ENCODE data around the gene MIPEP.
"Not testable (repeated sequence)": the region's sequence is repeated elsewhere in the genome, so short reads cannot be mapped to it uniquely, and the experiment has no call there.

MIPEP gene

GRCh38 chr13:23898101-23898500, 8.9 kb upstream of the MIPEP start:
- Histone ChIP-seq H3K9me2 (replicated peaks; ENCODE audit: control insufficient read depth, low read length) (no peaks in the 10 kb centered on the region), H3K4me2 (ENCODE audit: low read length) (no peak overlapping the region), H4K20me1 (ENCODE audit: control insufficient read depth, insufficient read depth, low read depth, low read length) (no peaks in the 10 kb centered on the region), H3K4me3 (ENCODE audit: low read length) (no peak overlapping the region), H3K9me3 (ENCODE audit: control insufficient read depth, insufficient read depth, low read length) (no peaks in the 10 kb centered on the region), H3K27ac (ENCODE audit: low read depth, low read length) (no peak overlapping the region), H3F3A (ENCODE audit: control insufficient read depth, insufficient read depth) (no peaks in the 10 kb centered on the region), H3K4me1 (ENCODE audit: control insufficient read depth, low read length) (0 out of 2 replicates have a peak, but pooled peaks cover 3% of the 10 kb centered on the region), H3K79me2 (ENCODE audit: control insufficient read depth, low read length) (no peaks in the 10 kb centered on the region), H3K27me3 (ENCODE audit: control insufficient read depth, low read length) (no peaks in the 10 kb centered on the region), H3K36me3 (ENCODE audit: control insufficient read depth, low read length) (no peaks in the 10 kb centered on the region)
- TF ChIP-seq CTCF (IDR thresholded peaks at IDR 0.05; ENCODE audit: low read depth, low read length, poor library complexity, severe bottlenecking) = no peak
- TF ChIP-seq EZH2phosphoT487 (IDR thresholded peaks at IDR 0.05; ENCODE audit: borderline replicate concordance, low read length) = no peak

- not testable (repeated sequence) for H3K4me1 ChIP-seq (ENCODE audit: control insufficient read depth, low read length); H3K4me3 ChIP-seq (ENCODE audit: low read length); H3K79me2 ChIP-seq (ENCODE audit: control insufficient read depth, low read length); H3F3A ChIP-seq (ENCODE audit: control insufficient read depth, insufficient read depth); H3K27ac ChIP-seq (ENCODE audit: low read depth, low read length); H3K9me2 ChIP-seq (replicated peaks; ENCODE audit: control insufficient read depth, low read length); H3K36me3 ChIP-seq (ENCODE audit: control insufficient read depth, low read length); H4K20me1 ChIP-seq (ENCODE audit: control insufficient read depth, insufficient read depth, low read depth, low read length); H3K27me3 ChIP-seq (ENCODE audit: control insufficient read depth, low read length); H3K9me3 ChIP-seq (ENCODE audit: control insufficient read depth, insufficient read depth, low read length); H3K4me2 ChIP-seq (ENCODE audit: low read length)
Observed at GRCh38 chr13:23897452-23897919, 8.3 kb upstream of the MIPEP start, which contains the start of gene C1QTNF9B. Gene C1QTNF9B, minus strand, starts transcription at chr13:23897502.

- H3K9me3 ChIP-seq (ENCODE audit: control insufficient read depth, insufficient read depth, low read length); H3K4me1 ChIP-seq (ENCODE audit: control insufficient read depth, low read length); H3K4me3 ChIP-seq (ENCODE audit: low read length); H3K9me2 ChIP-seq (replicated peaks; ENCODE audit: control insufficient read depth, low read length); H3F3A ChIP-seq (ENCODE audit: control insufficient read depth, insufficient read depth); H3K36me3 ChIP-seq (ENCODE audit: control insufficient read depth, low read length); H3K27ac ChIP-seq (ENCODE audit: low read depth, low read length); H3K4me2 ChIP-seq (ENCODE audit: low read length); H3K27me3 ChIP-seq (ENCODE audit: control insufficient read depth, low read length); H4K20me1 ChIP-seq (ENCODE audit: control insufficient read depth, insufficient read depth, low read depth, low read length); H3K79me2 ChIP-seq (ENCODE audit: control insufficient read depth, low read length): not testable (repeated sequence)
Observed at GRCh38 chr13:23894746-23895145, 5.5 kb upstream of the MIPEP start.

GRCh38 chr13:23893791-23894190, 4.6 kb upstream of the MIPEP start:
- H3K4me1 ChIP-seq (ENCODE audit: control insufficient read depth, low read length) = peaks cover 10% of the 10 kb centered on the region
- H4K20me1 ChIP-seq (ENCODE audit: control insufficient read depth, insufficient read depth, low read depth, low read length); H3K4me3 ChIP-seq (ENCODE audit: low read length); H3K27ac ChIP-seq (ENCODE audit: low read depth, low read length); H3K4me2 ChIP-seq (ENCODE audit: low read length); H3K9me3 ChIP-seq (ENCODE audit: control insufficient read depth, insufficient read depth, low read length); H3K36me3 ChIP-seq (ENCODE audit: control insufficient read depth, low read length); H3K27me3 ChIP-seq (ENCODE audit: control insufficient read depth, low read length); H3F3A ChIP-seq (ENCODE audit: control insufficient read depth, insufficient read depth); H3K9me2 ChIP-seq (replicated peaks; ENCODE audit: control insufficient read depth, low read length); H3K79me2 ChIP-seq (ENCODE audit: control insufficient read depth, low read length): not testable (repeated sequence)
